GM19240 (cell line): ENCODE data around the gene UBE2D2.
"Not testable (repeated sequence)": the region's sequence is repeated elsewhere in the genome, so short reads cannot be mapped to it uniquely, and the experiment has no call there.

Experiments
- DNase-seq: peaks from one replicate; pipeline ENCODE4 v3.0.0; 2011; ENCODE audit warnings: low spot score; ENCODE audit not compliant: insufficient read length

The UBE2D2 gene

GRCh38 chr5:139560752-139561654, at the start of gene UBE2D2:
UBE2D2 (plus strand) TSS chr5:139561339; CDS start chr5:139561792, 453 bp downstream.
- DNase-seq = peak; percentile 78

GRCh38 chr5:139512786-139513390, 48.3 kb upstream of the UBE2D2 start:
- DNase-seq = no peak

- DNase-seq = peak; percentile 48
Measured at GRCh38 chr5:139513434-139513833, 47.7 kb upstream of the UBE2D2 start.

GRCh38 chr5:139513852-139514485, 47.2 kb upstream of the UBE2D2 start:
- no peak for DNase-seq

- DNase-seq = no peak
Measured at GRCh38 chr5:139514486-139514856, 46.7 kb upstream of the UBE2D2 start.

- DNase-seq = peak; percentile 63
Measured at GRCh38 chr5:139517683-139518564, 43.2 kb upstream of the UBE2D2 start.

DNA sequence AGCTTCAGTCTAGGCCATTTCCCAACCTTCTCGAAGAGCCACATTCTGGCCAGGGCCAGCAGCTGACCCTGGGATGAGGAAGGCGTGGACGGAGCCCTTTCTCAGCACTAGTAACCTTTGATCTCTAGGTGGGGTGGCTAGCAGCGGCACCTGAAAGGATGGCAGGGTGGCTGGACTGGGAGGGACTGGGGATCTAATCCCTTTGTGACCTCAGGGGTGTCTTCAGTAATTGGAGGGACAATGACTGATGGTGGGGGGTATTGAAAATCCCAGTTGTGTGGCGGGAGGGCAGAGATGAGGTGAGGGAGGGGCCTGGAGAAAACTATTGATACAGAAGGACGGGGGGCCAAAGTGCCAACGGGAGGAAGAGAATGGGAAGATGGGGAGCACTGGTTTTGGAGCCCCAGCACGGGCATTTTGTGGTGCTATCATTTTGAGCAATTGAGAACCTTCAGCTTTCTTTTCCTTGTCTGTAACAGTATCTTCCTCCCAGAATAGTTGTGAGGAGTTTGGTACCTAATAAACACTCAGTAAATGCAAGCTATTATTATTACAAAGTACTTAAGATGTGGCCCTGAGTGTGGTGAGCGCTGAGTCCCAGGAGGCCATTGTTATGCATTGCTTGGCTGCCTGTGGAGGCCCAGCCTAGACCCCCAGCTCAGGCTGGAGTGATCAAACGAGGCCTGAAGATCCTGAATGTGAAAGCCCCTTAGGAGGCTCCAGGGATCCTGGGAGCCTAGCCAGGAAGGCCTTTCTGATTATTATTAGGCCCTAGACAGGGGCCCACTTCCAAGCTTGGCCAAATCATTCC, 37.3 kb upstream of the UBE2D2 start:
- DNase-seq = no peak

DNA sequence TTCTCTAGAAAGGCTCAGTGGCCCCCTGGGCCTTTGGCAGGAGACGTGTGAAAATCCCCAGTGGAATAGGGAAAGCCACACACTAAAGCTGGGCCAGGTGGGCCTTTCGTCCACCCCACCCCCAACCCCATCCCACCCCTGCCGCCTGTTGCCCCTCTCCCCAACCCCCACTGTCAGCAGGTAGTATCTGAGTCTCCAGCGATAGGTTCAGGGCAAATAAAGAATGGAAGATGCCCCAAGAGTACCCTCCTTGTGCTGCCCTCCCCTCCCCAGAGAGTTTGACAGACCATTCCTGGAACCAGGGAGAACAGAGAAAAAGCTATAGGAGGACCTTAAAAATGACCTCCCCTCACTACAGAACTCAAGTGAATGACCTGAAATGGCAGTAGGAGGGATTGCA, 36.7 kb upstream of the UBE2D2 start:
- DNase-seq = no peak

GRCh38 chr5:139524940-139525585, 36.1 kb upstream of the UBE2D2 start:
- DNase-seq = no peak

- not testable (repeated sequence) for DNase-seq
Measured at GRCh38 chr5:139525586-139526308, 35.4 kb upstream of the UBE2D2 start.

DNA sequence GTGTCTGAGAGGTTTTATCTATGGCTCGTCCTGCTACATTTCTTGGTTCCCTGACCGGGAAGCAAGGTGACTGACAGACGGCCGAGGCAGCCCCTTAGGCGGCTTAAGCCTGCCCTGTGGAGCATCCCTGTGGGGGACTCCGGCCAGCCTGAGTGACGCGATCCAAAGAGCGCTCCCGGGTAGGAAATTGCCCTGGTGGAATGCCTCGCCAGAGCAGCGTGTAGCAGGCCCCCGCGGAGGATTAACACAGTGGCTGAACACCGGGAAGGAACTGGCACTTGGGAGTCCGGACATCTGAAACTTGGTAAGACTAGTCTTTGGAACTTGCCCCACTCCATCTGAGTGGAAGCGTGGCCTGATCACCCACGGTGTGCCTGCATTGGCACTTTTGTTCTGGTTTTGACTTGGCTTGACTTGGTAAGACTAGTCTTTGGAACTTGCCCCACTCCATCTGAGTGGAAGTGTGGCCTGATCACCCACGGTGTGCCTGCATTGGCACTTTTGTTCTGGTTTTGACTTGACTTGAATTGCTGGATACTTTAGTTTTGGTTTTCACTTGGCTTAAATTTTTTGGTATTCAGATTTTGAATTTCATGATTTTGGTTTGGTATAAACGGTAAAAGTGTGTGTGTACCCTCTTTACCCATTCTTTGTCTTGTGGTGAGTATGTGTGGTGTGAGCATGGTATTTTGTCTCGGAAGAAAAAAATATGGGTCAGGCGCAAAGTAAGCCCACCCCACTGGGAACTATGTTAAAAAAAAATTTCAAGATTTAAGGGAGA, 34.6 kb upstream of the UBE2D2 start:
- not testable (repeated sequence) for DNase-seq

- DNase-seq = not testable (repeated sequence)
Measured at GRCh38 chr5:139527090-139527470, 34.1 kb upstream of the UBE2D2 start.

- DNase-seq = not testable (repeated sequence)
Measured at GRCh38 chr5:139527896-139528467, 33.2 kb upstream of the UBE2D2 start.

GRCh38 chr5:139528695-139529094, 32.4 kb upstream of the UBE2D2 start:
- not testable (repeated sequence) for DNase-seq

- DNase-seq = not testable (repeated sequence)
Measured at GRCh38 chr5:139530079-139530478, 31.1 kb upstream of the UBE2D2 start.

DNA sequence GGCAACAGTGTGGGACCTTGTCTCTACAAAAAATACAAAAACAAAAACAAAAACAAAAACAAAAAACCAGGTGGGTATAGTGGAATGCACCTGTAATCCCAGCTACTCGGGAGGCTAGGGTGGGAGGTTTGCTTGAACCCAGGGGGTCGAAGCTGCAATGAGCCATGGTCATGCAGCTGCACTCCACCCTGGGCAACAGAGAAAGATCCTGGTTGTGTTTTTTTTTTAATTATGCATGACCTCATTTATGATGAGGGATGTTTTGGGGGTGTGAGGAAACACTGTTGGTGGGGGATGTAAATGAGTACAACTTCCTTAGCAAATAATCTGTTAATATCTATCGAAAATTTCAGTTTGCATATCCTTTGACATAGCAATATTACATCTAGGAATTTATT, 29.4 kb upstream of the UBE2D2 start:
- no peak for DNase-seq

DNA sequence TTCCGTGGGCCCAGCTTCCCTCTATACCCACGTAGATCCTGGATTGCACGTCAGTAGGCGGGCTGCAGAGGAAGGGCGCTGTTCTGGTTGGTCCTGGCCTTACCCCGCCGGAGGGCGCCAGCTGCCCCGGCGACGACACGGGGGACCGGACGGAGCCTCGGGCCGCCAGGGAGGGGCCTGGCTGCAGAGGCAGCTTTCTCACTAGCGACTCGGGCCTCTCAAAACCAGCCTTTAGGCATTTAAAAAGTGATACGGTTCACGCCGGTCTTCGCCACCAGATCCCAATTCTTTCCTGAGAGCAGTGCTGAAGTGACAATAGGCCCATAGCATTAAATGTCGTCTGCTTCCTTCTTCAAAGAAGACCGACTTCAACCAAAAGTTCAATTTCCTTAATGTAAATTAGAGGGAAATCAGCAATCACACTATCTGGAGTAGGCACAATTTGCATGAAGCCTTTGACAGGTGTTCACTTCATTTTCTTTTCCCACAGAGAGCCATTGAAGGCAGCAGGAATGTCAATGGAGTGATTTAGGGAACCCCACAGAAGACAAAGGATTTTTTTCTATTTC, 17.6 kb upstream of the UBE2D2 start:
- DNase-seq = peak; percentile 74

- DNase-seq = not testable (repeated sequence)
Measured at GRCh38 chr5:139546593-139546992, 14.5 kb upstream of the UBE2D2 start.
